HFFc6 (cell line): Measurements from ENCODE around the gene HS3ST1. TPM values are rescaled to one million over a fixed set of nuclear protein-coding genes. Genes with fewer than 3 reads are reported as not detected.

ENCODE experiments used
- DNase-seq: peaks from one replicate; pipeline ENCODE4 v3.0.0-alpha.2; 2018
- H3K27ac Mint-ChIP-seq: 2 replicates; pipeline ENCODE4 v1.8.0; 2020; ENCODE audit warnings: mild to moderate bottlenecking, mixed read lengths
- H3K27me3 Mint-ChIP-seq: 2 replicates; pipeline ENCODE4 v1.8.0; 2021; ENCODE audit warnings: mild to moderate bottlenecking, moderate library complexity, mixed read lengths; ENCODE audit not compliant: insufficient read depth
- H3K36me3 Mint-ChIP-seq: 2 replicates; pipeline ENCODE4 v1.8.0; 2021; ENCODE audit warnings: low read depth, mixed read lengths
- H3K4me1 Mint-ChIP-seq: 2 replicates; pipeline ENCODE4 v1.8.0; 2020; ENCODE audit warnings: low read depth, mixed read lengths
- H3K4me3 Mint-ChIP-seq: 2 replicates; pipeline ENCODE4 v1.8.0; 2020; ENCODE audit warnings: mild to moderate bottlenecking, moderate library complexity, mixed read lengths
- H3K9me3 Mint-ChIP-seq: 2 replicates; pipeline ENCODE4 v1.8.0; 2020; ENCODE audit warnings: mild to moderate bottlenecking, mixed read lengths
- CTCF ChIP-seq: fragments of 200-600 bp; sonication (generic); IDR thresholded peaks from 2 replicates; pipeline ENCODE4 v1.5.0; 2021; ENCODE audit warnings: antibody characterized with exemption, mild to moderate bottlenecking
- total RNA-seq, 6 experiments: library from RNA; stranded (reverse); fragmentation: NEBNext Ultra II Directional; extraction: Animal tissue kit (Norgen Biotek cat#: 25700); gene quantifications; 2 replicates in 1 of 6; 3 replicates in 5 of 6; pipeline ENCODE4 v1.2.3, GENCODE V29; 2021

HS3ST1 gene
- total RNA-seq, 6 experiments from 2014 or later = not detected

GRCh38 chr4:11407551-11407950 is 21.1 kb downstream of the HS3ST1 start:
- TF ChIP-seq CTCF = no peak
- H3K4me1 Mint-ChIP-seq = no peaks in the 10 kb centered on the region
- peaks cover 15% of the 10 kb centered on the region for H3K9me3 Mint-ChIP-seq
- H3K27ac Mint-ChIP-seq = no peak overlapping the region
- H3K4me3 Mint-ChIP-seq = no peak overlapping the region
- no peaks in the 10 kb centered on the region for H3K36me3 Mint-ChIP-seq
- DNase-seq = no peak
- no peaks in the 10 kb centered on the region; the same call in 1 of the 2 replicates for H3K27me3 Mint-ChIP-seq

- no peaks in the 10 kb centered on the region for H3K36me3 Mint-ChIP-seq
- H3K4me3 Mint-ChIP-seq = no peak overlapping the region
- DNase-seq = no peak
- H3K27me3 Mint-ChIP-seq = no peaks in the 10 kb centered on the region; the same call in 1 of the 2 replicates
- no peak for TF ChIP-seq CTCF
- no peaks in the 10 kb centered on the region for H3K4me1 Mint-ChIP-seq
- H3K27ac Mint-ChIP-seq = no peak overlapping the region
- H3K9me3 Mint-ChIP-seq = peaks cover 11% of the 10 kb centered on the region
These were observed 24.3 kb downstream of the HS3ST1 start for GRCh38 chr4:11404431-11404830.

- Mint-ChIP-seq H3K4me3 (no peak overlapping the region), H3K36me3 (no peaks in the 10 kb centered on the region)
These were observed 26.5 kb downstream of the HS3ST1 start for GRCh38 chr4:11402192-11402591.

GRCh38 chr4:11399461-11399971 is 29.2 kb downstream of the HS3ST1 start:
- Mint-ChIP-seq H3K27me3 (no peaks in the 10 kb centered on the region), H3K4me3 (no peak overlapping the region), H3K9me3 (peaks cover 42% of the 10 kb centered on the region), H3K27ac (no peak overlapping the region), H3K36me3 (no peaks in the 10 kb centered on the region), H3K4me1 (no peaks in the 10 kb centered on the region)
- DNase-seq = no peak
- no peak for TF ChIP-seq CTCF

More at GRCh38 chr4:11402192-11402591, 26.5 kb downstream of the HS3ST1 start:
- no peak overlapping the region for H3K27ac Mint-ChIP-seq
- no peaks in the 10 kb centered on the region; the same call in 1 of the 2 replicates for H3K27me3 Mint-ChIP-seq
- DNase-seq = no peak
- TF ChIP-seq CTCF = no peak
- H3K9me3 Mint-ChIP-seq = peaks cover 31% of the 10 kb centered on the region
- no peaks in the 10 kb centered on the region for H3K4me1 Mint-ChIP-seq

GRCh38 chr4:11397819-11398610 is 30.7 kb downstream of the HS3ST1 start:
- Mint-ChIP-seq H3K27ac (no peak overlapping the region), H3K36me3 (no peaks in the 10 kb centered on the region), H3K9me3 (peaks cover 49% of the 10 kb centered on the region), H3K27me3 (no peaks in the 10 kb centered on the region), H3K4me1 (no peaks in the 10 kb centered on the region), H3K4me3 (no peak overlapping the region)
- TF ChIP-seq CTCF = no peak
- DNase-seq = no peak
